PC-9 (cell line): ENCODE results near the gene ETV6.

ENCODE experiments used
- EZH2 ChIP-seq: fragments of 200-600 bp; sonication (generic); IDR thresholded peaks from 2 replicates; pipeline ENCODE4 v1.8.0; 2017; ENCODE audit warnings: antibody characterized with exemption, low read depth
- TF ChIP-seq, protein P1 (sequence below): fragments of 200-600 bp; sonication (generic); conservative IDR thresholded peaks from 2 replicates; pipeline ENCODE4 v1.6.1; 2017; ENCODE audit warnings: mixed run types, antibody characterized with exemption, mild to moderate bottlenecking, moderate library complexity

DNA sequence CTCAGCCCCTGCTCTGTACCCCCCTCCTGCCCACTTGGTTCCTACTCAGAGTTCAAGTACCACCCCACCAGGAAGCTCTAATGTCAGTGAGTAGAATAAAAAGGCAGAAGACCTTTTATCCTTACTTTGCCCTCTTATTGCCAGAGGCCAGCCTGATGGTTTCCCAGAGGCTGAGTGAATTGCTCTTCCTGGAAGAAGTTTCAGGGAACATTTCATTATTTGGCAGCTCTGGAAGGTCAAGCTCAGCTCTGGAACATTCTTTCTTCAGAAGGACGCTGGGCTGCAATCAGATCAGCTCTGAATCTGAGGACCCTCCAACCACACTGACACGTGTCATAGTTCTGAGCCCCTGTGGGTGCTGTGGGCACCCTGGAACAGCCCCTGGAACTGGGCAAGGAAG is 188.9 kb downstream of the ETV6 start:
- TF ChIP-seq, protein P1, sequence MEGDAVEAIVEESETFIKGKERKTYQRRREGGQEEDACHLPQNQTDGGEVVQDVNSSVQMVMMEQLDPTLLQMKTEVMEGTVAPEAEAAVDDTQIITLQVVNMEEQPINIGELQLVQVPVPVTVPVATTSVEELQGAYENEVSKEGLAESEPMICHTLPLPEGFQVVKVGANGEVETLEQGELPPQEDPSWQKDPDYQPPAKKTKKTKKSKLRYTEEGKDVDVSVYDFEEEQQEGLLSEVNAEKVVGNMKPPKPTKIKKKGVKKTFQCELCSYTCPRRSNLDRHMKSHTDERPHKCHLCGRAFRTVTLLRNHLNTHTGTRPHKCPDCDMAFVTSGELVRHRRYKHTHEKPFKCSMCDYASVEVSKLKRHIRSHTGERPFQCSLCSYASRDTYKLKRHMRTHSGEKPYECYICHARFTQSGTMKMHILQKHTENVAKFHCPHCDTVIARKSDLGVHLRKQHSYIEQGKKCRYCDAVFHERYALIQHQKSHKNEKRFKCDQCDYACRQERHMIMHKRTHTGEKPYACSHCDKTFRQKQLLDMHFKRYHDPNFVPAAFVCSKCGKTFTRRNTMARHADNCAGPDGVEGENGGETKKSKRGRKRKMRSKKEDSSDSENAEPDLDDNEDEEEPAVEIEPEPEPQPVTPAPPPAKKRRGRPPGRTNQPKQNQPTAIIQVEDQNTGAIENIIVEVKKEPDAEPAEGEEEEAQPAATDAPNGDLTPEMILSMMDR: no peak
- no peak for TF ChIP-seq EZH2
